ENCODE data around the gene CUL4A. TPM values are rescaled to one million over a fixed set of nuclear protein-coding genes. Genes with fewer than 3 reads are reported as not detected.

Gene CUL4A
- total RNA-seq, 4 donors from 2014 or later = 106 to 143 (median 122) TPM

DNA sequence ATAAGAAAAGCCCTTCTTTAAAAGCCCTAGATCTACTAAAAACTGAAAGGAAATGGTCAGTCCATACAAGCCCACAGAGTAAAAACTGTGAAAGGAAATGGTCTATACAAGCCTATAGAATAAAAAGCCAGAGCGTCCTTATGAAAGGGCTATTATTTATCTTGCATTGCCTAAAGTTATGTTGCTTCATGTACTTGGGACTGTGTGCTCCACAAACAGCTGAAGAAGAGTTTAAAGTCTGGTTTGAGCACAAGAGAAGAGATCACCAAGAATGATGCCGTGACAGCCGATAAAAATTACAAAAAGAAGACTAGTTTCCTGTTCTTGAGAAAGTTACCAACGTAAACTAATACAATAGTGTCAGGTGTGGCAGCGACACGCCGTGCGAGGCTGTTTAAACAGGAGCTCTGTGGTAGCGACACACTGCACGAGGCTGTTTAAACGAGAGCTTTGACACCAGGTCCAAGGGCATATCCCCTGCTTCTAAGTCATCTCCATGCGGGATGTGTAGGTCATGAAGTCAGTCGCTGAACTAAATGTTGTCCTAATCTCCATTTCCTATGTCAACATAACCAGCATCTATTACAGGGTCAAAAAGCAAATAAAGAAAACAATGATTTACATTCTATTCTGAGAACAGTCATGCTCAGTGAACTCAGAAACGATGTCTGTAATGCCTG lies 25.8 kb upstream of the CUL4A start:
- TF ChIP-seq, protein P1, sequence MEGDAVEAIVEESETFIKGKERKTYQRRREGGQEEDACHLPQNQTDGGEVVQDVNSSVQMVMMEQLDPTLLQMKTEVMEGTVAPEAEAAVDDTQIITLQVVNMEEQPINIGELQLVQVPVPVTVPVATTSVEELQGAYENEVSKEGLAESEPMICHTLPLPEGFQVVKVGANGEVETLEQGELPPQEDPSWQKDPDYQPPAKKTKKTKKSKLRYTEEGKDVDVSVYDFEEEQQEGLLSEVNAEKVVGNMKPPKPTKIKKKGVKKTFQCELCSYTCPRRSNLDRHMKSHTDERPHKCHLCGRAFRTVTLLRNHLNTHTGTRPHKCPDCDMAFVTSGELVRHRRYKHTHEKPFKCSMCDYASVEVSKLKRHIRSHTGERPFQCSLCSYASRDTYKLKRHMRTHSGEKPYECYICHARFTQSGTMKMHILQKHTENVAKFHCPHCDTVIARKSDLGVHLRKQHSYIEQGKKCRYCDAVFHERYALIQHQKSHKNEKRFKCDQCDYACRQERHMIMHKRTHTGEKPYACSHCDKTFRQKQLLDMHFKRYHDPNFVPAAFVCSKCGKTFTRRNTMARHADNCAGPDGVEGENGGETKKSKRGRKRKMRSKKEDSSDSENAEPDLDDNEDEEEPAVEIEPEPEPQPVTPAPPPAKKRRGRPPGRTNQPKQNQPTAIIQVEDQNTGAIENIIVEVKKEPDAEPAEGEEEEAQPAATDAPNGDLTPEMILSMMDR (IDR thresholded peaks at IDR 0.05; ENCODE audit: low read depth) = no peak

DNA sequence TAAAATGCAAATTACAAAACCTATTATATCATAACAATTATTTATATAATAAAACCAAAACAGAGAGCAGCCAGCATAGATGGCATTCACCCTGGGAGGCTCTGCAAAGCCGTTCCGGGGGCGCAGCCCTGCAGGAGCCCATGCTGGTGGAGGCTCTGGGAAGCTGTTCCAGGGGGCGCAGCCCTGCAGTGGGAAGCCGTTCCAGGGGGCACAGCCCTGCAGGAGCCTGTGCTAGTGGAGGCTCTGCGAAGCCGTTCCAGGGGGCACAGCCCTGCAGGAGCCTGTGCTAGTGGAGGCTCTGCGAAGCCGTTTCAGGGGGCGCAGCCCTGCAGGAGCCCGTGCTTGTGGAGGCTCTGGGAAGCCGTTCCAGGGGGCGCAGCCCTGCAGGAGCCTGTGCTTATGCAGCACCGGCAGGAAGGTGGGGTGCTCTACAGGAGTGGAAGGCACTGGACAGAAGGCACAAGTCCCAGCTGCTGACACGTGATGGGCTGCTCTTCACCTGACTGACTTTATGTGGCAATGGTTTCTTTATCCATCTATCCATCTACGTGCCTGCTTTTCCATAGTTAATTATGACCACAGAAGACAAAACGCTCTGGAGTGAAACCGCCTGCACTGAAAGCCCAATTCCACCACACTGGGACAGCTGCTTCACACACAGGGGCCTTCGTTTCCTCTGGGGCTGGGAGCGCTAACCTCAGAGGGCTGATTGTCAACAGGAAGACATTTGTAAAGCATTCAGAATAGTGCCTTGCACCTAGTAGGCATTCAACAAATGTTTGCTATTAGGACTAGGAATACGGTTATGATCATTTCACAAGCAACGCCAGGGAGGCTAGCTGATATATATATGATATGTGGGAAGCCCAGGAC lies 24.6 kb upstream of the CUL4A start:
- TF ChIP-seq, protein P1 (IDR thresholded peaks at IDR 0.05; ENCODE audit: low read depth) = no peak

DNA sequence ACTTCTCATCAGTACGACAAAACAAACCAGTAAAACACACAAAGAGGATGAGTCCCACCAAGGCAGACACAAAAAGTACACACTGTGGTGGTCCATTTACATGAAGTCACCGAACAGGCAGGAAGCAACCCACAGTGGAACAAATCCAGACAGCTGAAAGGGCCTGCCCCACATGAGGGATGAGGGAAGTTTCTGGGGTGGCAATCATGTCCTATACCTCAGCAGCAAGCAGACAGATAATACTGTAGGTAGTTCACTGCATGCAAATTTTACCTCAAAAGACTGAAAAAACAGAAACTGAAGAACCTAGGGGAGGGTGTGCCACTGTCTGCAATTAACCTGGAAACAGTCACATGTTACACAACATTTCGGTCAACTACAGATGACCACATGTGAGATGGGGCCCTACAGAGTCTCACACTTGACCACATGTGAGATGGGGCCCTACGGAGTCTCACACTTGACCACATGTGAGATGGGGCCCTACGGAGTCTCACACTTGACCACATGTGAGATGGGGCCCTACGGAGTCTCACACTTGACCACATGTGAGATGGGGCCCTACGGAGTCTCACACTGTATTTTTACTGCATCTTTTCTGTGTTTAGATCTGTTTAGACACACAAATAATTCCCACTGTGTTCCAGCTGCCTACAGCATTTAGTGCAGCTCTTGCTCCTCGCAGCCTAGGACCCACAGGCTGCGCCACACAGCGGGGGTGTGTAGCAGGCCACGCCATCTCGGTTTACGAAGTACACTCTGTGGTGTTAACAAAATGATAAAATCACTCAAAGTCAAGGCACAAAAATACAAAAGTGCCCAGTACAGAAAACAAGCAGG lies 23.1 kb upstream of the CUL4A start:
- TF ChIP-seq, protein P1 (IDR thresholded peaks at IDR 0.05; ENCODE audit: low read depth) = no peak

DNA sequence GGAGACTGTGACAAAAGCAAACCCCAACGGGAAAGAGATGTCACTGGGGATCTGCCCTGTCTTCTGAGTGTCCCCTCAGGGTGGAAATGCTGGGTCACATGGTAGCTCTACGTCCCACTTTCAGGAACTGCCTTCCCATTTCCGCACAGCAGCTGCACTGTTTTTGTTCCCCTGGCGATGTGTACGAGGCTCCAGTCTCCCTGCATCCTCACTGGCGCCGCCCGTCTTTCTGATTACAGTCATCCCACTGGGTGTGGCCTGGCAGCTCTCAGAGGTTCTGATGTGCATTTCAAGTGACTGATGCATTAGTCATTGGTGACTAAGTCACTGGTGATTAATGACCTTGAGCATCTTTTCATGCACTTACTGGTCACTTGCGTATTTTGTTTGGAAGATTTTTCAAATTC lies 22.1 kb upstream of the CUL4A start:
- TF ChIP-seq, protein P1 (IDR thresholded peaks at IDR 0.05; ENCODE audit: low read depth) = no peak

DNA sequence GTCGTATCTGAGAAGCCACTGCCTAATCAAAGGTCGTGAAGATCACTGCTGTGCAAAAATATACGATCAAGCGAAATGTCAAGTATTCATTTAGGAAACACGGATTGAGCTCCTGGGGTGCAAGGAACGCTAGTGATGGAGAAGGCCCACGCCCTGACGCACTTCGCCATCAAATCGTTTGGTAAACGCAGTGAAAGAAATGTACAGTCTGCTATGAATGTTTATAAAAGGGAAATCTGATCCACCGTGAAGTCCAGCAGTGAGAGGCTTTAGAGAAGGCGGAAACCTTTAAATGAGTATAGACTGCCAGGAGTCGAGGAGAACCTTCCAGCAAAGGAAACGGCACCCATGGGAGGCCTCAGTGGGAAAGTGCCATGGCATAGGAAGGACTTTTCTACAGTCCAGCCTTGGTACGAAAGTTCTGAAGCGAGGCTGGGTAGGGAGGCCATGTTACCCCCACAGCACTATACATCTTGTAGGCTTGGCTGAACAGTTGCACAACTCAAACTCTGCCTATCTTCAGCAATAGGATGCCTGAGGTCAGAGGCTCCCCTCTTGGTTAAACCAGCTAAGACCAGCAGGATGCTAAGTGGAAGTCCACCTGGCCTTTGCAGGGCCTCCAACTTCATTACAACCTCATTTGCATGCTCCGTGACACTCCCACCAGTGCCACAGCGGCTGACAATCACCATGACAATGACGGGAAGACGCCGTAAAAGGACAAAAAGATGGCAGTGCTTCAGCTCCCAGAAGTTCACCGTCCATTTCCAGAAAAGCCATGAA lies 21.3 kb upstream of the CUL4A start:
- TF ChIP-seq, protein P1 (IDR thresholded peaks at IDR 0.05; ENCODE audit: low read depth) = no peak

DNA sequence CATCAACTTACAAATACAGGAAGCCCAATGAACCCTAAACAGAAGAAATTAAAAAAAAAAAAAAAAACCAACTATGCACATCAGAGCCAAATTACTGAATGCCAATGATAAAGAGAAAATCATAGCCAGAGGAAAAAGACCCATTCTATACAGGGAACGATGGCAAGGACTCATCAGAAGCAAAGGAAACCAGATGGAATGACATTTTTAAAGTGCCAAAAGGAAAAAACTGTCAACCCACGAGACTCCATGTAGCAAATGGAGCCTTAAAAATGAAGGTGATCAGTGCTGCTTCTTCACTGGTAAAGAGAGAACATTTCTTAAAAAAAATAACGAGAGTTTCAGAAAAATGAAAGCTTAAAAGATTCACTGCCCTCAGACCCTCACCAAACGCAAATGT lies 19.2 kb upstream of the CUL4A start:
- TF ChIP-seq, protein P1 (IDR thresholded peaks at IDR 0.05; ENCODE audit: low read depth) = no peak
